SK-N-MC (cell line): ENCODE results near the gene ZNF236.

Source experiments
- EZH2 ChIP-seq: fragments of 200-600 bp; sonication (generic); IDR thresholded peaks from one replicate; pipeline ENCODE4 v1.6.1; 2017; ENCODE audit warnings: antibody characterized with exemption
- POLR2AphosphoS5 ChIP-seq: IDR thresholded peaks from 2 replicates; pipeline ENCODE4 v1.6.1; 2012; ENCODE audit warnings: mild to moderate bottlenecking, low read depth, low read length, borderline replicate concordance

- TF ChIP-seq EZH2 (no peak), POLR2AphosphoS5 (no peak)
Observed at GRCh38 chr18:76991021-76991688, 168.8 kb downstream of the ZNF236 start.
